Activated CD8-positive, alpha-beta memory T cell treated with anti-CD3 and anti-CD28 coated beads for 4 hours (primary cell): Measurements from ENCODE around the gene H2AZ2.
A peak's percentile ranks its signal among the peaks of the same experiment; 100 is the strongest.
"Not testable (repeated sequence)": the region's sequence is repeated elsewhere in the genome, so short reads cannot be mapped to it uniquely, and the experiment has no call there.

Source experiments
- DNase-seq, 2 donors: peaks; one replicate each; pipeline ENCODE4 v3.0.0-alpha.2; 2020; ENCODE audit warnings: low read depth in 2 of 2

H2AZ2 gene

GRCh38 chr7:44847920-44848634 is at the start of gene H2AZ2:
H2AZ2 (minus strand) TSS chr7:44848087; CDS start chr7:44847971, 116 bp downstream.
- DNase-seq = peak; percentile 100

DNA sequence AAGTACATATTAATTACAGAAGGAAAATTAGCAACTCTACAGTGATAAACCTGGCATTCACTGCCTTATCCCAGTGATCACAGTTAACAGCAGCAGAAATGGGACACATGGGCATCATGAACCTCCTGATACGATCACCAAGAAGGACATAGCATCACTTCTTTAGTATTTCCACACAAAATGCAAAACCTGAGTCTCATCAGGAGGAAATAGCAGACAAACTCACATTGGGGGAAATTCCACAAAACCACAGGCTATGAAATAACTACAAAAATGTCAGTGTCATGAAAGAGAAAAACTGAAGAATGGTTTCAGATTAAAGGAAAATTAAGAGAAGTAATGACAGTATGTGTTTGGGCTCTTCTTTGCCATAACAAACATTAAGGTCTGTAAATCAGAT is 49.4 kb upstream of the H2AZ2 start:
- DNase-seq = no peak

- DNase-seq = no peak
Observed at GRCh38 chr7:44894888-44895580, 47.1 kb upstream of the H2AZ2 start.

GRCh38 chr7:44893710-44894234 is 45.9 kb upstream of the H2AZ2 start:
- DNase-seq = no peak

DNA sequence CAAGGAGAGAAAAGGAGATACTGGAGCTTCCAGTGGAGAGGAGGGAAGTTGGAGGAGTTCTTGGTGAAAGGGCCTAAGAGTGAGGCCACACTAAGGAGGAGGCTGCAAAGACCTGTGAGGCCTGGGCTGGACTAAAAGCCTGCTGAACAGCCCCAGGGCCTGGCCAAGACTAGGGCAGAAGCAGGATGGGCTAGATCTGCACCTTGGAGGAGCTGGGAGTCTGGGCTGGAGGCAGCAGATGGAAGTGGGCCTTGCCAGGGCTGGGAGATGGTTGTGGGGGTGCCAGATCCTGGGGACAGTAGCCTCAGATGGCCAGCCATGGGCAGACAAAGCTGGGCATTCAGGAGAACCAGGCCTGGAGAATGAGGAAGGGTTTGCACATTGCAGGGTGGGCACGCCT is 43.9 kb upstream of the H2AZ2 start:
- DNase-seq = no peak

- DNase-seq = no peak
Observed at GRCh38 chr7:44891372-44891771, 43.5 kb upstream of the H2AZ2 start.

DNA sequence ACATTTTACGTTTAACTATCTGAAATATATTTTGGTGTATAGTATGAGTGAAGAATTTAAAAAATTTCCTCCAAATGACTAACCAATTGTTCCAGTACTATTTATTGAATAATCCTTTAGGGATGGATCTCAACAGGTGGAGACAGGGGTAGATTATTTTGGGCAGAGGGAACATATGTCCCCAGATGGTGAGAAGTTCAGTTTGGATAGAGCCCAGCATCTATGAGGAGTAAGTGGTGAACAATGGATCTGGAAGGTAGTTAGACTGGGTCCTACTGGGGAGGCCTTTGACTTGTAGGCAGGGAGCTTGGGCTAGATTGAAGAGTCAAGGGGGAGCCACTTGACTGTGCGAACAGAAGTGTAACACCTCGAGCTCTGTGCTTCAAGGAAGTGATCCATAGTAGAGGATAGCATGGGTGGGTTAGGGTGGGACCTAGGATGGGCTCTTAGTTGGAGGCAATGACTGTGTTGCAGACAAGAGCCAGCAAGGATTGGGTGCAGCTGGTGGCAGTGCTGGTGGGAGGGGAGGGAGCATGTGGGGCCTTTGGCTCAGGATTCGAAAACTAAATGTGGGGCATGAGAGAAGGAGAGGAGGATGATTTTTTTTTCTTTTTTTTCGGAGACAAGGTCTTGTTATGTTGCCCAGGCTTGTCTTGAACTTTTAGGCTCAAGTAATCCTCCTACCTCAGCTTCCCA is 41.3 kb upstream of the H2AZ2 start:
- no peak for DNase-seq

GRCh38 chr7:44887293-44887692 is 39.4 kb upstream of the H2AZ2 start:
- no peak for DNase-seq

- DNase-seq = peak; percentile 91 to 93
Observed at GRCh38 chr7:44885394-44886317, 37.8 kb upstream of the H2AZ2 start, which contains the start of gene PURB. PURB (minus strand) TSS chr7:44885530; CDS start chr7:44885348, 182 bp downstream.

- peak; percentile 7 to 22 for DNase-seq
Observed at GRCh38 chr7:44884621-44885393, 36.9 kb upstream of the H2AZ2 start.

GRCh38 chr7:44883961-44884620 is 36.2 kb upstream of the H2AZ2 start:
- DNase-seq = no peak

- DNase-seq = no peak
Observed at GRCh38 chr7:44882899-44883298, 35.0 kb upstream of the H2AZ2 start.

GRCh38 chr7:44881610-44882009 is 33.7 kb upstream of the H2AZ2 start:
- no peak for DNase-seq

GRCh38 chr7:44881066-44881600 is 33.2 kb upstream of the H2AZ2 start:
- no peak for DNase-seq

GRCh38 chr7:44880317-44881018 is 32.6 kb upstream of the H2AZ2 start:
- DNase-seq = no peak

- DNase-seq = no peak
Observed at GRCh38 chr7:44876393-44876792, 28.5 kb upstream of the H2AZ2 start.

- DNase-seq = no peak
Observed at GRCh38 chr7:44875241-44875640, 27.4 kb upstream of the H2AZ2 start.

DNA sequence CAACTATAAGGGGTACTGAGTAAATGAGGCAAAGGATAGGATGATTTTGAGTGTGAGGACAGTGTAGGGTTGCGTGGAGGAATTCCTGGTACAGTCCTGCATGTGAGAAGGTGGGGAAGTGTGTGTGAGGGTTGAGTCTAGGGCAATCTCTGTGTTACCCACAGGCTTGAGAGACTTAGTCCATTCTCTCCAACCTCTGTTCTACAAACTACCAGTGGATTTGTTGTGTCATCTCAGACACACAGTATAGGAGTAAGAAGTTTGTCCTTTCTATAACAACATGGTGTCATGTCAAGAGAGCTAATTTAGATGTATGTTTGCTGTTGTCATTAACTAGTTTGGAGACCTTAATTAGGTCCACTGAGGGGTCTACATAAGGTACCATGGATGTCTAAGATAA is 24.9 kb upstream of the H2AZ2 start:
- DNase-seq = no peak

- not testable (repeated sequence) for DNase-seq
Observed at GRCh38 chr7:44871918-44872317, 24.0 kb upstream of the H2AZ2 start.
